HG02588 (cell line): ENCODE data around the gene SYNJ2.

Experiments used
- ATAC-seq: cut with Tn5 transposase; IDR thresholded peaks from one replicate; pipeline ENCODE4 v1.9.1; 2021; ENCODE audit warnings: mild to moderate bottlenecking, moderate library complexity; ENCODE audit not compliant: unreplicated experiment

The SYNJ2 gene

GRCh38 chr6:158076548-158076947 lies 94.9 kb downstream of the SYNJ2 start:
- no peak for ATAC-seq

GRCh38 chr6:158077676-158078075 lies 96.0 kb downstream of the SYNJ2 start:
- ATAC-seq, result no peak

GRCh38 chr6:158078320-158078719 lies 96.7 kb downstream of the SYNJ2 start:
- no peak for ATAC-seq

GRCh38 chr6:158080849-158081656 lies 99.4 kb downstream of the SYNJ2 start:
- no peak for ATAC-seq

- no peak for ATAC-seq
Observed at GRCh38 chr6:158081657-158081935, 99.9 kb downstream of the SYNJ2 start.

- no peak for ATAC-seq
Observed at GRCh38 chr6:158083455-158084325, 102.0 kb downstream of the SYNJ2 start.

- ATAC-seq, result no peak
Observed at GRCh38 chr6:158085261-158086053, 103.8 kb downstream of the SYNJ2 start.

GRCh38 chr6:158086054-158086503 lies 104.4 kb downstream of the SYNJ2 start:
- ATAC-seq, result peak; percentile 85

- no peak for ATAC-seq
Observed at GRCh38 chr6:158086504-158087223, 105.0 kb downstream of the SYNJ2 start.

- ATAC-seq, result no peak
Observed at GRCh38 chr6:158087224-158087867, 105.7 kb downstream of the SYNJ2 start.

GRCh38 chr6:158092806-158093205 lies 111.1 kb downstream of the SYNJ2 start:
- ATAC-seq, result no peak

GRCh38 chr6:158095031-158095430 lies 113.4 kb downstream of the SYNJ2 start:
- ATAC-seq, result no peak

- ATAC-seq, result no peak
Observed at GRCh38 chr6:158095671-158096070, 114.0 kb downstream of the SYNJ2 start.

- no peak for ATAC-seq
Observed at GRCh38 chr6:158103228-158103627, 121.6 kb downstream of the SYNJ2 start.

- ATAC-seq, result no peak
Observed at GRCh38 chr6:158104696-158105095, 123.0 kb downstream of the SYNJ2 start.

GRCh38 chr6:158109748-158110147 lies 128.1 kb downstream of the SYNJ2 start:
- no peak for ATAC-seq

GRCh38 chr6:158110986-158111385 lies 129.3 kb downstream of the SYNJ2 start:
- ATAC-seq, result no peak

- ATAC-seq, result no peak
Observed at GRCh38 chr6:158111987-158112386, 130.3 kb downstream of the SYNJ2 start.

- ATAC-seq, result no peak
Observed at GRCh38 chr6:158113802-158114201, 132.1 kb downstream of the SYNJ2 start.

GRCh38 chr6:158115102-158115501 lies 133.4 kb downstream of the SYNJ2 start:
- ATAC-seq, result no peak
